Activated CD8-positive, alpha-beta memory T cell treated with anti-CD3 and anti-CD28 coated beads, Interleukin-2, amount 10 ng/mL, durations not matched to agents 7 days and 5 days (primary cell): ENCODE measurements around the gene SLC7A8. TPM values are rescaled to one million over a fixed set of nuclear protein-coding genes. Genes with fewer than 3 reads are reported as not detected.
A peak's percentile ranks its signal among the peaks of the same experiment; 100 is the strongest.

Experiments used
- ATAC-seq: fragments of 150-1000 bp; cut with Tn5 transposase; one replicate; pipeline ENCODE4 v1.10.0; 2021; ENCODE audit warnings: moderate library complexity
- CTCF ChIA-PET: fragments of 350-600 bp; sonication (Branson Sonifier 250); formaldehyde crosslinking; loops from one replicate; lab custom pipeline; 2021; ENCODE audit warnings: antibody characterized with exemption; lab: Charles Lee
- DNase-seq: peaks from one replicate; pipeline ENCODE4 v3.0.0-alpha.2; 2020
- H3K27ac Mint-ChIP-seq: one replicate; pipeline ENCODE4 v1.8.0; 2021; ENCODE audit warnings: mild to moderate bottlenecking, mixed read lengths
- H3K27me3 Mint-ChIP-seq: one replicate; pipeline ENCODE4 v1.8.0; 2021; ENCODE audit warnings: mixed read lengths
- H3K36me3 Mint-ChIP-seq: one replicate; pipeline ENCODE4 v1.8.0; 2021; ENCODE audit warnings: mild to moderate bottlenecking, mixed read lengths
- H3K4me1 Mint-ChIP-seq: one replicate; pipeline ENCODE4 v1.8.0; 2021; ENCODE audit warnings: mixed read lengths
- H3K4me3 Mint-ChIP-seq: one replicate; pipeline ENCODE4 v1.8.0; 2021; ENCODE audit warnings: mild to moderate bottlenecking, moderate library complexity, mixed read lengths
- H3K9me3 Mint-ChIP-seq: one replicate; pipeline ENCODE4 v1.8.0; 2022; ENCODE audit warnings: low read depth, mixed read lengths
- total RNA-seq, 2 experiments: library from RNA; stranded (reverse); gene quantifications; one replicate each; pipeline ENCODE4 v1.2.3, GENCODE V29; 2021

The SLC7A8 gene
- total RNA-seq, 2 experiments from 2014 or later, result 0.54 to 0.91 TPM

DNA sequence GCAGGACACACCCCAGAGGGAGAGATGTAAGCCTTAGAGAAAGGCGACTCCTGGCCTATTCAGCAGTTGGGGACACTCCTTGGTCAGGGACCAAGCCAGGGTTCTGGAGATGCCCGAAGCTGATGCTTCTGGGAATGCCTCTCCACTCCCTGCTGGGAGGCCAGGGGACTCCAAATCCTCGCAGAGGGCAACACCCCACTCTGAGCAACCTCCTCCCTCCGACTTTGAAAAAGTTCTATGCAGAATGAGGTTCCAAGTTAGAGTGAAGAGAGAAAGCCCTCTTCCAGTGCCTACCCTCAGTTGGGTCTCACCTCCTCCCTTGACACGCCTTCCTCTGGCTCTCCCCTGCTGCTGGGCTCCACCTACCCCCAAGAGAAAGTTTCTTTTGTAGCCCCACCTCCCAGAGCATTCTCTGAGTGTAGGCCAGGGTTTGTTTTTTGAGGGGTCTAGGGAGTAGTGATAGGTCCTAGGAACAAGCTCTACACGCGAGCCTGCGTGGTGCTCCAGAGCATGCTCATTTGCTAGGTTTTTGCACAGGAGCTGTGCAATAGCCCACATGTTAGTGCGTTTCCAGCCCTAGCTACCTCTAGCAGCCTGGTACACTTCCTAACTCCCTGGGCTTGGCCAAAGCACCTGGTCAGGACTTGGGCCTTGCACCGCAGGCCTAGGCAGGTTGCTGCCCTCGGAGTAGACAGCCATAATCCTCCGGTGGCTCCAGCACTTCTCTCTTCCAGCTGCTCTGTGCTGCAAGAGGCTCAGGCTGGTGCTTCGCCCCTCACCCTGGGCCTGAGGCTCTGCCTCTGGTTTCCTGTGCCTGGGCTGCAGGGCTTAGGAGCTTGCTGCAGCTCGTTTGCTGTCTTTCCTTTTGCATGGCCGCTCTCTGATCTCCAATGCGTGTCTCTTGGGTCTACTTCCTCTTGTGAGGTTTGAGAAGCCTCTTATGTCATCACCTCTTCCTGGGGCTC is 63.8 kb downstream of the SLC7A8 start:
- peak; percentile 66 for DNase-seq
- peak overlapping the region; percentile 33 for H3K4me3 Mint-ChIP-seq

DNA sequence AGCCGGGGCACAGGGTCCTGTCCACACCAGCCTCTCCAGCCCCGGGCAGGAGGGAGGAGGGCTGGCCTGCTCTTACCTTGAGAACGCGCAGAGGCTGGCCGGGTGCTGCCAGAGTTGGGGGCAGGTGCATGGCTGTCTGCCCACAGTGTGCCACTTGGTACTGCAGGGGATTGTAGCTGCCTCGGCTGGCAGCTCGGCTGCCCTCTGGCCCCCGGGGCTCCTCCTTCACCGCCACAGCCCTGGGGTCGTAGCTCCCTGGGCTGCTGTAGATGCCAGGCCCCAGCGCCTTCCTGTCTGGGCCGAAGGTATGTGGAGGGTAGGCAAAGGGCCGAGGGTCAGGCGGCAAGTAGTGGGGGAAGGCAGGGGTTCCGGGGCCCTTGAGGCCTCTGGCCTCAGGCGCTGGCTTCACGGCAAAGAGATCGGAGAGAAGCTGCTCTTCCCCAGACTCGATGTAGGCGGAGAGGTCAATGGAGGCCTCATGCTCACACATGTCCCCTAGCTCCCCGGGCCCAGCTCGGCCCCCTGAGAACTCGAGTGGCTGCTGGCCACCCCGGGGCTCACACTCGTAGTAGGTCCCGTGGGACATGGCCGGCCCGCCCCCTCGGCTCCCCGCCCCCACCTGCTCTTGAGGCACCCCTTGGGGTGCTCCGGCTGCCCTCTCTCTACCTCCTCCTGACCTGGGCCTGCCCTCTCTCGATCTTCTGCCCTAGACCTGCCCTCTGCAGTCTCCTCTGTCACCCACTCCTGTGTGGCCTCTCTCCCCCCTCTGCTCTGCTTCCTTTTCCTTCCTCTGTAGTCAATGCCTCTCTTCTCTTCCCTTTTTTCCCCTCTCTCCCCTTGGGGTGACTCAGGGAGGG is 64.7 kb downstream of the SLC7A8 start, which contains the start of gene CEBPE:
CEBPE (minus strand) TSS at position 750 of the 857 bp plus-strand sequence; CDS start at position 586, 164 bp downstream.
- H3K27ac Mint-ChIP-seq, result peak within 1 kb of the TSS; percentile 91
- ATAC-seq, result no peak
- CTCF ChIA-PET, result interaction anchor here (0.6 to 6.8 kb wide), 10 partner anchors 7 to 262 kb away, joined by 3 to 285 read pairs (median 14); partner anchors contain the start of genes ACIN1, C14orf119 and SLC7A8
- DNase-seq, result no peak
- peaks cover 3% of the 10 kb centered on the region for H3K27me3 Mint-ChIP-seq
- H3K9me3 Mint-ChIP-seq, result no peaks in the 10 kb centered on the region
- peaks cover 46% of the 10 kb centered on the region for H3K4me1 Mint-ChIP-seq
- peak within 1 kb of the TSS; percentile 33 for H3K4me3 Mint-ChIP-seq
- no peaks in the 10 kb centered on the region for H3K36me3 Mint-ChIP-seq

More for the DNA sequence above, 63.8 kb downstream of the SLC7A8 start:
- ATAC-seq, result peak; percentile 52
- H3K27ac Mint-ChIP-seq, result peak overlapping the region; percentile 91
- CTCF ChIA-PET, result interaction anchor here (0.6 to 6.8 kb wide), 31 partner anchors 8 to 434 kb away, joined by 3 to 285 read pairs (median 5); partner anchors contain the start of genes ACIN1, C14orf119, CIROP and HOMEZ
- no peaks in the 10 kb centered on the region for H3K27me3 Mint-ChIP-seq
- H3K4me1 Mint-ChIP-seq, result peaks cover 42% of the 10 kb centered on the region
- H3K9me3 Mint-ChIP-seq, result no peaks in the 10 kb centered on the region
- no peaks in the 10 kb centered on the region for H3K36me3 Mint-ChIP-seq

DNA sequence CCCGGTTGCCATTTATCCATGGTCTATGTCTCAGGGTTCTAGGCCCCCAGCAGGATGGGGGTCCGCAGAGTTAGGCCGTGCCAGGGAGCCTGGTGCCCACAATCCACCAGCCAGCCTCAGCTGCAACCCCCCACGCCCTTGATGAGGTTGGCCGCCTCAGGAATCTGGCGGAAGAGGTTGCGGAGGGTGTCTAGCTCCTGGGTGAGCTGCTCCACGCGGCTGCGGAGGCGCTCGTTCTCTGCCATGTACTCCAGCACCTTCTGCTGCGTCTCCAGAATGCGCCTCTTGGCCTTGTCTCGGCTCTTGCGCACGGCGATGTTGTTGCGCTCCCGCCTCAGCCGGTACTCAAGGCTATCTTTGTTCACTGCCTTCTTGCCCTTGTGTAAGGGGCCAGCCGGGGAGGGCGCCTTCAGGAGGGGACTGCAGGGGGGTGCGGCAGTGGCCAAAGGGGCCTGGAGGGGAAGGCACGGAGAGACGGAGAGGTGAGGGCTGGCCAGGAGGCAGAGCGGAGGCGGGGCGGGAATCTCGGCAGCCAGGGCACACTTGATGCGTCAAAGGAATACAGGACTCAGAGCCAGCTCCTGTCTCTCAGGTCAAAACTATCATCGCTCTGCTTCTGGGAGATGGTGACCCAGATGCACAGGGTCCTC is 66.0 kb downstream of the SLC7A8 start:
- H3K36me3 Mint-ChIP-seq, result no peaks in the 10 kb centered on the region
- no peak overlapping the region for H3K4me3 Mint-ChIP-seq
- H3K9me3 Mint-ChIP-seq, result no peaks in the 10 kb centered on the region
- DNase-seq, result no peak
- peaks cover 50% of the 10 kb centered on the region for H3K4me1 Mint-ChIP-seq
- no peak for ATAC-seq
- peaks cover 3% of the 10 kb centered on the region for H3K27me3 Mint-ChIP-seq
- CTCF ChIA-PET, result no interaction called here
- H3K27ac Mint-ChIP-seq, result no peak overlapping the region

DNA sequence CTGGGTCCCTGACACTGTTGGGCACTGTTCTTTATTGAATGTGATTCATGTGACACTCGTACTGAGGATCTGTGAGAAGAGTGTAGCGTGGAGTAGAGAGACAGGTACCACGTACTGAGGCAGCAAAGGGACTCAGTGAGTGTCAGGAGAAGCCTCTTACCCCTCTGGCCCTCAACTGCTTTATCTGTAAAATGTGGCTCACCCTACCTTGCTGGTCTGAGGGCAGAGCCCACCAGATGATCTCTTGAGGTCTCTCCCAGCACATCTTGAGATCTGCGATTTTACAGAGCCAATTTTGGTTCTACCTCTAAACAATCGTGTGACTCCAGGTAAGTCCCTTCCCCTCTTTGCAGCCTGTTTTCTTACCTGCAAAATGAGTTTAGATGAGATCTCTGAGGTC is 67.5 kb downstream of the SLC7A8 start:
- H3K27me3 Mint-ChIP-seq, result peaks cover 3% of the 10 kb centered on the region

DNA sequence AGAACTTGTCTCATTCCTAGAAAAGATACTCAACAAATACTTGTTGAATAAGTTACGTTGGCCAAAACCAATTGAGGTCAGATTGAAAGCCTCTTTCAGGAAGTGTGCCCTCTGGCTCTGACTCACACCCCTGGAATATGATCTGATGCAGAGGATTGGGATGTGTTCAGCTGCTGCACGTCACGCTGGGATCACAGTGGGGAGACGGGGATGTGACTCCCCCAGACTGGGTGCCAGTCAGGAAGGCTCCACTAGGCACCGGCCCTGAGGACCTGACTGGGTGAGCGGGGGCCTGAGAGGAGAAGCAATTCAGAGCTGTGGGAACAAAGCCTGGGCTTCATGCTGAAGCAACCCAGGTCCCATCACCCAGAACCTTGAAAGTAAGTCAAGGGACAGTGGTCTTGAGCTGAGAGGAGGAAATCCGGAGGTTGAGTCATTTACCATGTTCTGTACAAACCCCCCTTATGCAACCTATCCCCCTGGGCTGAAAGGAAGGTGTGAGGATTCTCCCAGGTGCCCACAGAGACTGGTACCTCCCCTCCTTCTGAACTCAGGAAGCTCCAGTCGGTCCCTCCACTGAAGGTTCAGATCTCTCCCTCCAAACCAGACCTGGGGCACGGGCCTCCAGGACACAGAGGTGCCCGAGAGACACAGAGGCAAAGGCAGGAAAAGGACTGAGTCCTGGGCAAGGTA is 68.3 kb downstream of the SLC7A8 start:
- Mint-ChIP-seq H3K27ac (no peak overlapping the region), H3K4me3 (no peak overlapping the region), H3K9me3 (no peaks in the 10 kb centered on the region), H3K36me3 (no peaks in the 10 kb centered on the region), H3K27me3 (peaks cover 3% of the 10 kb centered on the region), H3K4me1 (peaks cover 35% of the 10 kb centered on the region)
- CTCF ChIA-PET, result interaction anchor here (1.0 kb wide), 1 partner anchor 69 kb away, joined by 3 read pairs; no protein-coding TSS in a partner anchor
- ATAC-seq (no peak), DNase-seq (no peak)

More for the DNA sequence above, 67.5 kb downstream of the SLC7A8 start:
- no peak overlapping the region for H3K4me3 Mint-ChIP-seq
- H3K9me3 Mint-ChIP-seq, result no peaks in the 10 kb centered on the region
- DNase-seq (no peak), ATAC-seq (no peak)
- CTCF ChIA-PET, result no interaction called here
- no peaks in the 10 kb centered on the region for H3K36me3 Mint-ChIP-seq
- peaks cover 42% of the 10 kb centered on the region for H3K4me1 Mint-ChIP-seq
- H3K27ac Mint-ChIP-seq, result no peak overlapping the region

DNA sequence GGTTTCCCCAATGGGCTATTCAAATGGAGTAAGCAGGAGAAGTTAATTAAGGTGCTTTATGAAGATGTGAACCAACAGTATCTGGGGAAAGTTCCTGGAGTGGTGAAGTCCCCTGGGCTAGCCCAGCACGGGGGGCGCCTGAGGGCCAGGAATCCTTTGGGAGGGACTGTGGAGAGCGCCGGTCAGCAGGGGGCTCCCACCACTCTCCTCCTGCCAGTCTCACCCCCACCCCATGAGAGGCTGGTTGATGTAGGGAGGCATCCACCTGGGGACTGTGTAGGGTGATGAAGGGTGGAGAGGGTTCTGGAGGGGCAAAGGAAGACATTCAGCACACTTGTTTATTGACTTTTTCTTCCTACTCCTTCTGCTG is 68.8 kb downstream of the SLC7A8 start:
- no peak overlapping the region for H3K27ac Mint-ChIP-seq
- H3K27me3 Mint-ChIP-seq, result peaks cover 3% of the 10 kb centered on the region
- no peaks in the 10 kb centered on the region for H3K9me3 Mint-ChIP-seq
- H3K36me3 Mint-ChIP-seq, result no peaks in the 10 kb centered on the region
- H3K4me1 Mint-ChIP-seq, result peaks cover 29% of the 10 kb centered on the region
- CTCF ChIA-PET, result interaction anchor here (1.0 to 2.0 kb wide), 2 partner anchors 69 to 72 kb away, joined by 3 to 6 read pairs; no protein-coding TSS in a partner anchor
- no peak for ATAC-seq
- H3K4me3 Mint-ChIP-seq, result no peak overlapping the region
- DNase-seq, result no peak

DNA sequence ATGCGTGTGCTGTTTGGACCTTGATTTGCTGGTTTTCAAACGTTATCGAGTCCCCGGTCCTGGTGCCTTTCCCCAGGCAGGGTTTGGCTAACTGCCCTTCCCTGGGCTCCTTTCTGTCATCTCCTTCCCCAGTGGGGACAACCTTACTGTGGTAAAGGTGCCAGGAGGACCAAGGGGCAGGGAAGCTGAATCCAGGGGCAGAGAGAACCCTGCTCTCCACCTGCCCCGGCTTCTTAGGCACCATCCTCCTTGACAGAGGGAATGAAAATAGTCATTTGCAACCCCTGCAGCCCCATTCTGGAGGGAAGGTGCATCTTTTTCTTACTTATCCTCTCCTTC is 69.4 kb downstream of the SLC7A8 start:
- no peak overlapping the region for H3K4me3 Mint-ChIP-seq
- H3K27ac Mint-ChIP-seq, result no peak overlapping the region
- no peaks in the 10 kb centered on the region for H3K36me3 Mint-ChIP-seq
- peaks cover 3% of the 10 kb centered on the region for H3K27me3 Mint-ChIP-seq
- DNase-seq, result no peak
- CTCF ChIA-PET, result interaction anchor here (1.0 to 2.0 kb wide), 2 partner anchors 70 to 73 kb away, joined by 3 to 6 read pairs; no protein-coding TSS in a partner anchor
- ATAC-seq, result no peak
- no peaks in the 10 kb centered on the region for H3K9me3 Mint-ChIP-seq
- peaks cover 24% of the 10 kb centered on the region for H3K4me1 Mint-ChIP-seq

DNA sequence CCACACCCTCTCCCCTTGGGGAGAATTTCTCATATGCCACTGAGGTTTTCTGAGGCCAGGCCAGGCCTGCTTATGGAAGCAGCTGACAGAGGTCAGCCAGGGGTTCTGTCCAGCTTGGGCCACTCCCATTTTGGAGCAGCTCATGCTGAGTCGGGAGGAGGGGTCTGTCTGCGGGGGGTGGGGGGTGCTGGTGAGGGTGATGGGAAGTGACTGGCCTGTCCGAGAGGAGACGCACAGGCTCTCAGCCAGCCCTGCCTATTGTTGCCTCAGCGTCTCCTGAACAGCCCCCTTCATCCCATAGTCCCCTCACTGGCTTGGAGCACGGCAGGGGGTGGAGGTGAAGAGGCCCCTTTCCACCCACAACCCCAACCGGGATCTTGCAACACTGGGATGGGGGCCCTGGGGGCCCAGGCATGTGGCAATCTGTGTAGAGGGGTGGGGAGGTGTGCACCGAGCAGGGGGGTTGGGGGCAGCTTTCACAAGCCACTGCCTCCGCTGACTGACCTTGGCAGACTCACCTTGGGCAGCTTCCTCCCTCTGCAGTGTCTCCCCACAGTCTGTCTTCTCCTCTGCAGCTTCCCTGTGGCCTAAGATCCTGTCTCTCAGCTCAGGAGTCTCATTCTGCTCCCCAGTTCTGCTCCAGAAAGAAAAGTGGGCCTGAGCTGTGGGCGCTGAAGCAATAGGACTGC is 69.9 kb downstream of the SLC7A8 start:
- H3K27me3 Mint-ChIP-seq, result peaks cover 3% of the 10 kb centered on the region
- H3K4me1 Mint-ChIP-seq, result peaks cover 21% of the 10 kb centered on the region
- H3K9me3 Mint-ChIP-seq, result no peaks in the 10 kb centered on the region
- DNase-seq, result no peak
- H3K27ac Mint-ChIP-seq, result no peak overlapping the region
- no peak for ATAC-seq
- CTCF ChIA-PET, result interaction anchor here (1.3 to 3.3 kb wide), 3 partner anchors 7 to 73 kb away, joined by 3 to 23 read pairs (median 6); no protein-coding TSS in a partner anchor
- H3K4me3 Mint-ChIP-seq, result no peak overlapping the region
- H3K36me3 Mint-ChIP-seq, result no peaks in the 10 kb centered on the region

DNA sequence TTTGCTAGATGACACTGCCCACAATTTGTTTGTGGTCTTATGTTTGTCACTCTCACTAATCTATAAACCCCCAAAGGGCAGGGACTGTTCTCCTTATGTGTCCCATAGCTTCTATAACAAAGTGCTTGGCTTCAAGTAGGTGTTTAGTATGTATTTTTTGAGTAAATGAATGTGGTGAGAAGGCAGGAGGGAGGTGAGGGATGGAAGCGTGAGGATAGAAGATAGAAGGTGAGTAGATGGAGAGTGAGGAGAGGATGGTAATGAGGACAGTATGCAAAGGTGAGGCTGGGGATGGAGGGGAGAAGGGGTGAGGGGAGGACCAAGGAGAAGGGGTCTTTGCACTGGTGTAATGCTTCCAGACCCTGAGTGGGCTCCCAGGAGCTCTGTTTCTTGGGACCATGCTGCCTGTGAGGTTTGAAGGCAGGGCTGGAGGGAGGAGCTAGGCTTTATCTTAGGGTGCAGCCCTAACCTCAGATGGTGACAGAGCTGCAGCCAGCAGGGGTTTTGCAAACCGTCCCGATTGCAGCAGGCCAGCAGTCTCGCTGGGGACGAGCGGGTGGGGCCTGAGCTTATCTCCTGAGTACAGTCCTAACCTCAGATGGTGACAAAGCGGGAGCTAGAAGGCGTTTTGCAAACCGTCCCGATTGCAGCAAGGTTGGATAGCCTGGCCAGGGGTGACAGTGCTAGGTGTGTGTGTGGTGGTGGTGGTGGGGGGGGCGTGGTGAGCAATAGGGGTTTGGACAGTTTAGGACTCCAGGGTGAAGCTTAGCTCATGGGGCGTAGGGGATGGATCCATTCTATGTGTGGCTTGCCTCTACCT is 70.9 kb downstream of the SLC7A8 start:
- no peak overlapping the region for H3K4me3 Mint-ChIP-seq
- H3K4me1 Mint-ChIP-seq, result peaks cover 16% of the 10 kb centered on the region

DNA sequence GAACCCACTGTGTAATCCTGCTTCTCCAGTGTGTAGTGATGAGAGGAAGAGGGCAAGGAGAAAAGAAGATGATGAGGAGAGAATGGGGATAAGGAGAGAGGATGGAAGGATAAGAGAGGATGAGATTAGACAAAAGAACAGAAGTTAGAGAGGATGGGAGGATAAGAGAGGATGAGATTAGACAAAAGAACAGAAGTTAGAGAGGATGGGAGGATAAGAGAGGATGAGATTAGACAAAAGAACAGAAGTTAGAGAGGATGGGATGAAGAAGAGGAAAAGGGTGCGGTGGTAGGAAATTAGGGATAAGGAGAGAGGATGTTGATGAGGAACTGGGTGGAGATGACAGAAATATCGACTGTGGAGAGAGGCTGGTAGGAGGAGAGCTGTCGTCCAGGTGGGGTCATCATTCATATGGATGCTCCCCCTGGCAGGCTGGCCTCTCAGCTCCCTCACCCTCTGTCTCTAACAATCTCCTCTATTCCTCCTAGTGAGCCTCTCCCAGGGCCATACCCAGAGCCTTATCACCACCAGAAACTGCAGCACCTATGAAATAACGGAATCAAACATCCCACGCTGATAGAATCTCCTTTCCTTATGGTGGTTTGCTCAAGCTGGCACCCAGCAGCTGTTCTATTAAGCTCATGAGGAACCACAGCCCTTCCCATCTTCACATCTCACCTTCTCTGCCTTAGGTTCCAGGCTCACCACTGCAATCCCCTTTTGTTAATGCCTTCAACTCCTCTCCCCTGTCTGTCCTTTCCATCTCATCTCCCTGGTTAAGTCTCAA is 72.7 kb downstream of the SLC7A8 start:
- no peak for DNase-seq
- H3K4me1 Mint-ChIP-seq, result peaks cover 16% of the 10 kb centered on the region
- peaks cover 3% of the 10 kb centered on the region for H3K27me3 Mint-ChIP-seq
- H3K36me3 Mint-ChIP-seq, result no peaks in the 10 kb centered on the region
- no peak overlapping the region for H3K27ac Mint-ChIP-seq
- no peaks in the 10 kb centered on the region for H3K9me3 Mint-ChIP-seq
- no peak for ATAC-seq
- H3K4me3 Mint-ChIP-seq, result no peak overlapping the region
- CTCF ChIA-PET, result interaction anchor here (0.7 to 3.4 kb wide), 6 partner anchors 10 to 183 kb away, joined by 3 to 25 read pairs (median 10); no protein-coding TSS in a partner anchor

More for the DNA sequence above, 70.9 kb downstream of the SLC7A8 start:
- Mint-ChIP-seq H3K27ac (no peak overlapping the region), H3K27me3 (peaks cover 3% of the 10 kb centered on the region), H3K9me3 (no peaks in the 10 kb centered on the region), H3K36me3 (no peaks in the 10 kb centered on the region)
- ATAC-seq (peak; percentile 38), DNase-seq (no peak)
- CTCF ChIA-PET, result interaction anchor here (1.0 to 3.3 kb wide), 7 partner anchors 8 to 74 kb away, joined by 3 to 23 read pairs (median 4); no protein-coding TSS in a partner anchor
